NB4 (cell line): ENCODE measurements around the gene IGF1R.

ENCODE experiments used
- DNase-seq: peaks from one replicate; pipeline ENCODE4 v3.0.0; 2010; ENCODE audit warnings: low read depth
- H3K4me3 ChIP-seq: one replicate; pipeline ENCODE4 v1.5.1; 2011; ENCODE audit warnings: mild to moderate bottlenecking, low read depth, low read length, moderate library complexity
- MYC ChIP-seq: IDR thresholded peaks from 2 replicates; pipeline ENCODE4 v1.6.1; 2011; ENCODE audit warnings: low read depth, low read length
- POLR2A ChIP-seq: IDR thresholded peaks from 2 replicates; pipeline ENCODE4 v1.6.1; 2011; ENCODE audit warnings: mild to moderate bottlenecking; ENCODE audit not compliant: insufficient read length; ENCODE audit errors: extremely low read depth
- TF ChIP-seq, protein P1 (sequence below): IDR thresholded peaks from one replicate; pipeline ENCODE4 v1.5.1; 2012; ENCODE audit warnings: low read depth, low read length
- TF ChIP-seq, protein P2 (sequence below): IDR thresholded peaks from 2 replicates; pipeline ENCODE4 v1.6.1; 2011; ENCODE audit warnings: low read depth, low read length

The IGF1R gene

DNA sequence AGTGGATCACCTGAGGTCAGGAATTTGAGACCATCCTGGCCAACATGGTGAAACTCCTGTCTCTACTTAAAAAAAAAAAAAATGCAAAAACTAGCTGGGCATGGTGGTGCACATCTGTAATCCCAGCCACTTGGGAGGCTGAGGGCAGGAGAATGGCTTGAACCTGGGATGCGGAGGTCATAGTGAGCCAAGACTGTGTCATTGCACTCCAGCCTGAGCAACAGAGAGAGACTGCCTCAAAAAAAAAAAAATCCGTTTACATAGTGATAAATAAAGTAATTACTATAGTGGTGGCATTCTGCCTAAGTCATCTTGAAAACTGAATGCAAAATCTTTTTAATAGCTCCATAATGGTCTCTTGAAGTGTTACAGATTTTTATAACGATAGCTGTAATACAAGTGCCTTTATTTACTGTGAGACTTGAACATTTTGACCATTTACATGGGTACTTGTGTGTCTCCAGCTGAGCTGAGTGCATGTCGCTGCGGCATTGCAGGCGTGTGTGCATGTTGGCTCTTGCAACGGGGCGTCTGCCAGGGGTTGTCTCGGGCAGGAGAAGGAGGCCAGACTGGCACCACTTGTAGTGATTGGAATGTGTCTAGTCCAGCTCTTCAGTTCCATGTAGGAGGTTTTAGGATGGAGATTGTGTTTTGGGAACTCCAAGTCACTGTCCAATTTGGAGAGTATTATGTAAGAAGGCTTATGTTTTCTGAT, 111.9 kb downstream of the IGF1R start:
- TF ChIP-seq, protein P1, sequence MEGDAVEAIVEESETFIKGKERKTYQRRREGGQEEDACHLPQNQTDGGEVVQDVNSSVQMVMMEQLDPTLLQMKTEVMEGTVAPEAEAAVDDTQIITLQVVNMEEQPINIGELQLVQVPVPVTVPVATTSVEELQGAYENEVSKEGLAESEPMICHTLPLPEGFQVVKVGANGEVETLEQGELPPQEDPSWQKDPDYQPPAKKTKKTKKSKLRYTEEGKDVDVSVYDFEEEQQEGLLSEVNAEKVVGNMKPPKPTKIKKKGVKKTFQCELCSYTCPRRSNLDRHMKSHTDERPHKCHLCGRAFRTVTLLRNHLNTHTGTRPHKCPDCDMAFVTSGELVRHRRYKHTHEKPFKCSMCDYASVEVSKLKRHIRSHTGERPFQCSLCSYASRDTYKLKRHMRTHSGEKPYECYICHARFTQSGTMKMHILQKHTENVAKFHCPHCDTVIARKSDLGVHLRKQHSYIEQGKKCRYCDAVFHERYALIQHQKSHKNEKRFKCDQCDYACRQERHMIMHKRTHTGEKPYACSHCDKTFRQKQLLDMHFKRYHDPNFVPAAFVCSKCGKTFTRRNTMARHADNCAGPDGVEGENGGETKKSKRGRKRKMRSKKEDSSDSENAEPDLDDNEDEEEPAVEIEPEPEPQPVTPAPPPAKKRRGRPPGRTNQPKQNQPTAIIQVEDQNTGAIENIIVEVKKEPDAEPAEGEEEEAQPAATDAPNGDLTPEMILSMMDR = no peak
- TF ChIP-seq MYC (no peak), POLR2A (no peak)
- TF ChIP-seq, protein P2, sequence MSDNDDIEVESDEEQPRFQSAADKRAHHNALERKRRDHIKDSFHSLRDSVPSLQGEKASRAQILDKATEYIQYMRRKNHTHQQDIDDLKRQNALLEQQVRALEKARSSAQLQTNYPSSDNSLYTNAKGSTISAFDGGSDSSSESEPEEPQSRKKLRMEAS = no peak
- no peak overlapping the region for H3K4me3 ChIP-seq
- DNase-seq = no peak

DNA sequence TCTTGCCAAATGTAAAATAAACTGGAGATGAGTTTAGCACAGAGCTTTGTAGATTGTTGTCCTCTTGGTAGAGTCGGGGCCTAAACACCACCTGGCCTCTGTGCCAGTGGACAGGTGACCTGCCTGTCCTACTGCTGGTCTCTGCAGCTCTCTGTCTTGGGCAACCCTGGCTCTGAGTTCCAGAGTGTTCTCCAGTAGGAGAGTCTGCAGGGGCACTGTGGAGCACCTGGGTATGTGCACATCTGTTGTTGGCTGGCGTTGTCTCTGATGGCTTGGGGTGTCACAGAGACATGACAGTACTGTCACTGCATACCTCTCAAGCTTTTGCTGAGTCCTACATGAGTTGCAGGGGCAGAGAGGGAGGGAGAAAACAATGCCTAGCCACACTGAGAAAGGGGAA, 112.6 kb downstream of the IGF1R start:
- no peak overlapping the region for H3K4me3 ChIP-seq
- DNase-seq = no peak
- TF ChIP-seq, protein P1 = no peak
- TF ChIP-seq POLR2A (no peak), MYC (no peak)
- TF ChIP-seq, protein P2 = no peak

DNA sequence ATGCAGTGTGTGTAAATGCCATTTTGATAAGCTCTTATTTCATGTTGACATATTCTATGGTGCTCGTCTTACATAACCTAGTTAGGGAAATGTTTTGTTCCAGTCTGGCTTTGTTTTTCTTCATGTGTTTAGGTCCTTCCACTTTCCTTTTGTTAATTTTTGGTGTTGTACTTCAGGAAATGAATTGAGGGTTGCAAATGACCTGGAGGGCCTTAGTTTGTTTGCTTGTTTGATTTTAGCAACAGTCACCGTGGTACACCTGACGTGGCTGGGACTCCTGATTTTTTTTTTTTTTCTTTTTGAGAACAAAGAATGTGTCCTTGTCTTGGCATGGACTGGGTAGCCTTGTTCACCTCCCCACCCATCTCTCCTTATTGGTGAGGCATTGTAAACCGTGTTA, 114.8 kb downstream of the IGF1R start:
- TF ChIP-seq, protein P1 = no peak
- TF ChIP-seq, protein P2 = no peak
- TF ChIP-seq POLR2A (no peak), MYC (no peak)
- no peak overlapping the region for H3K4me3 ChIP-seq
- no peak for DNase-seq

DNA sequence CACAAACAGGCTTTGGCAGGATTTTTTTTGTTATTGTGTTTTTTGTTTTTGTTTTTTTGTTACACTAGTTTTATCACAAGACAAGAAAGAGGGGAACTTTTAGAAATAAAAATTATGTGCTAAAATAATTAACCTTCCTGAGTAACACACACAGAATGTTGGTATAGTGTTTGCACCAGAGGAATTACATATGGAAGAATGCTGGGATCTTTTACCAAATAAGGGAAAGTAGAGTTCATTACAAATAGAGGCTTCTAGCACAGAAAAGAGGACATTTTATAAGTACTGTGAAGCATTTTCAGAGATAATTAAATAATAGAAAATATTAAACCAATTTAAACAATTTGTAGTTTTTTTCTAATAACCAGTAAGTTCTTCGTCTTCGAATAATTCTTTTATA, 116.0 kb downstream of the IGF1R start:
- H3K4me3 ChIP-seq = no peak overlapping the region
- TF ChIP-seq, protein P2 = no peak
- no peak for TF ChIP-seq POLR2A
- no peak for TF ChIP-seq MYC
- TF ChIP-seq, protein P1 = no peak
- no peak for DNase-seq

DNA sequence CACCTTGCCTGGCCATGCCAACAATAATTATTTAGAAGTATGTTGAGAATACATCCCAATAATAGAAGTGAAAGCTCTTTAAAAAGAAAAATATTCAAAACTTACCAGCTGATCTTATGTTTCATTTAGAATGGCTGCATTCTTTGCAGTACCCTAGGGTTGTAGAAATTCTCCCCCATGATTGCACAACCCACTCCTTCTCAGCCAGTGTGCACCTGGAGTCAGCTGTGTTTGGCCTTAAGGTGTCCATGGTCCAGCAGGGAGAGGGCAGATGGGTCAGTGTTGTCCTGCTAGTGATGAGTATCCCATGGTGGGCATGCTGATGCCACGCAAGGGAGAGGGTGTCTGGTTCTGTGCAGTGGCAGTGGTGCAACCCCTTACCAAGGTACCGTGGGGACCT, 117.3 kb downstream of the IGF1R start:
- DNase-seq = no peak
- TF ChIP-seq, protein P2 = no peak
- TF ChIP-seq POLR2A (no peak), MYC (no peak)
- TF ChIP-seq, protein P1 = no peak
- H3K4me3 ChIP-seq = no peak overlapping the region
